SJCRH30 (cell line): ENCODE results near the gene SPATA31D4. TPM values are rescaled to one million over a fixed set of nuclear protein-coding genes. Genes with fewer than 3 reads are reported as not detected.
"Not testable (repeated sequence)": the region's sequence is repeated elsewhere in the genome, so short reads cannot be mapped to it uniquely, and the experiment has no call there.

Source experiments
- DNase-seq, 2 experiments: peaks; one replicate each; pipeline ENCODE4 v3.0.0-alpha.2; 2015 to 2020
- H3K27ac ChIP-seq: fragments of 250-450 bp; sonication (Bioruptor Pico); 2 replicates; pipeline ENCODE4 v1.5.1; 2020; ENCODE audit warnings: mild to moderate bottlenecking, moderate library complexity
- H3K27me3 ChIP-seq: fragments of 250-450 bp; sonication (Bioruptor Pico); 2 replicates; pipeline ENCODE4 v1.5.1; 2020; ENCODE audit warnings: mild to moderate bottlenecking, moderate library complexity
- H3K36me3 ChIP-seq: fragments of 250-450 bp; sonication (Bioruptor Pico); 2 replicates; pipeline ENCODE4 v1.5.1; 2020; ENCODE audit warnings: mild to moderate bottlenecking, moderate library complexity
- H3K4me1 ChIP-seq: fragments of 250-450 bp; sonication (Bioruptor Pico); 2 replicates; pipeline ENCODE4 v1.5.1; 2020; ENCODE audit warnings: mild to moderate bottlenecking, moderate library complexity
- H3K4me3 ChIP-seq: fragments of 250-450 bp; sonication (Bioruptor Pico); 2 replicates; pipeline ENCODE4 v1.5.1; 2020; ENCODE audit warnings: mild to moderate bottlenecking, moderate library complexity
- H3K9me3 ChIP-seq: fragments of 250-450 bp; sonication (Bioruptor Pico); replicated peaks from 2 replicates; pipeline ENCODE4 v1.5.1; 2020; ENCODE audit warnings: mild to moderate bottlenecking, moderate library complexity
- total RNA-seq: library from RNA; depleted of rRNA; stranded (reverse); fragments of >200 nt; shearing (Covaris generic); gene quantifications from 2 replicates; pipeline ENCODE4 v1.2.3, GENCODE V29; 2014; rRNA removed

The SPATA31D4 gene
- not detected in 2 replicates for total RNA-seq

- not testable (repeated sequence) for H3K4me3 ChIP-seq, H3K27me3 ChIP-seq, DNase-seq, H3K4me1 ChIP-seq, H3K27ac ChIP-seq, H3K9me3 ChIP-seq, H3K36me3 ChIP-seq
Observed at GRCh38 chr9:81928305-81928704, at the start of gene SPATA31D4. Gene SPATA31D4, plus strand, starts transcription at chr9:81928428. Its CDS starts 86 bp downstream, at chr9:81928514.

GRCh38 chr9:81878530-81878929 is 49.7 kb upstream of the SPATA31D4 start:
- Histone ChIP-seq H3K27me3 (no peaks in the 10 kb centered on the region), H3K36me3 (no peaks in the 10 kb centered on the region), H3K4me1 (no peaks in the 10 kb centered on the region), H3K27ac (no peak overlapping the region), H3K4me3 (no peak overlapping the region), H3K9me3 (no peaks in the 10 kb centered on the region)
- DNase-seq, result no peak

- no peak for DNase-seq
- no peak overlapping the region for H3K27ac ChIP-seq
- no peaks in the 10 kb centered on the region for H3K4me1 ChIP-seq
Observed at GRCh38 chr9:81879501-81879916, 48.7 kb upstream of the SPATA31D4 start.

GRCh38 chr9:81885602-81886001 is 42.6 kb upstream of the SPATA31D4 start:
- DNase-seq, result no peak
- Histone ChIP-seq H3K36me3 (no peaks in the 10 kb centered on the region), H3K9me3 (no peaks in the 10 kb centered on the region), H3K4me1 (no peaks in the 10 kb centered on the region), H3K4me3 (no peak overlapping the region), H3K27ac (no peak overlapping the region), H3K27me3 (no peaks in the 10 kb centered on the region)

More at GRCh38 chr9:81879501-81879916, 48.7 kb upstream of the SPATA31D4 start:
- no peak overlapping the region for H3K4me3 ChIP-seq
- H3K9me3 ChIP-seq, result no peaks in the 10 kb centered on the region
- H3K36me3 ChIP-seq, result no peaks in the 10 kb centered on the region
- H3K27me3 ChIP-seq, result no peaks in the 10 kb centered on the region

- H3K36me3 ChIP-seq, result no peaks in the 10 kb centered on the region
- no peak overlapping the region for H3K27ac ChIP-seq
- no peaks in the 10 kb centered on the region for H3K9me3 ChIP-seq
- no peaks in the 10 kb centered on the region for H3K27me3 ChIP-seq
- H3K4me1 ChIP-seq, result no peaks in the 10 kb centered on the region
- no peak for DNase-seq
- no peak overlapping the region for H3K4me3 ChIP-seq
Observed at GRCh38 chr9:81886665-81887064, 41.6 kb upstream of the SPATA31D4 start.

- Histone ChIP-seq H3K27ac (no peak overlapping the region), H3K9me3 (no peaks in the 10 kb centered on the region), H3K27me3 (no peaks in the 10 kb centered on the region), H3K4me1 (no peaks in the 10 kb centered on the region), H3K4me3 (no peak overlapping the region), H3K36me3 (no peaks in the 10 kb centered on the region)
- DNase-seq, result no peak
Observed at GRCh38 chr9:81890104-81890503, 38.1 kb upstream of the SPATA31D4 start.

GRCh38 chr9:81892440-81892839 is 35.8 kb upstream of the SPATA31D4 start:
- Histone ChIP-seq H3K4me3 (no peak overlapping the region), H3K9me3 (no peaks in the 10 kb centered on the region), H3K27me3 (no peaks in the 10 kb centered on the region), H3K36me3 (no peaks in the 10 kb centered on the region), H3K27ac (no peak overlapping the region), H3K4me1 (no peaks in the 10 kb centered on the region)
- DNase-seq, result no peak

- Histone ChIP-seq H3K27ac (no peak overlapping the region), H3K9me3 (no peaks in the 10 kb centered on the region)
- DNase-seq, result no peak
Observed at GRCh38 chr9:81893929-81894328, 34.3 kb upstream of the SPATA31D4 start.

GRCh38 chr9:81894891-81895290 is 33.3 kb upstream of the SPATA31D4 start:
- no peak for DNase-seq
- Histone ChIP-seq H3K4me3 (no peak overlapping the region), H3K27ac (no peak overlapping the region), H3K27me3 (no peaks in the 10 kb centered on the region), H3K4me1 (no peaks in the 10 kb centered on the region), H3K9me3 (no peaks in the 10 kb centered on the region), H3K36me3 (no peaks in the 10 kb centered on the region)

More at GRCh38 chr9:81893929-81894328, 34.3 kb upstream of the SPATA31D4 start:
- Histone ChIP-seq H3K4me3 (no peak overlapping the region), H3K27me3 (no peaks in the 10 kb centered on the region), H3K36me3 (no peaks in the 10 kb centered on the region), H3K4me1 (no peaks in the 10 kb centered on the region)

- Histone ChIP-seq H3K27ac (no peak overlapping the region), H3K4me3 (no peak overlapping the region), H3K27me3 (no peaks in the 10 kb centered on the region), H3K4me1 (0 out of 2 replicates have a peak, but pooled peaks cover 2% of the 10 kb centered on the region), H3K9me3 (no peaks in the 10 kb centered on the region), H3K36me3 (no peaks in the 10 kb centered on the region)
- DNase-seq, result no peak
Observed at GRCh38 chr9:81896070-81896469, 32.2 kb upstream of the SPATA31D4 start.

- Histone ChIP-seq H3K36me3 (no peaks in the 10 kb centered on the region), H3K27me3 (no peaks in the 10 kb centered on the region), H3K27ac (no peak overlapping the region), H3K9me3 (peaks cover 3% of the 10 kb centered on the region; the same call in 1 of the 2 replicates), H3K4me1 (peaks cover 3% of the 10 kb centered on the region; the same call in 1 of the 2 replicates), H3K4me3 (no peak overlapping the region)
- DNase-seq, result no peak
Observed at GRCh38 chr9:81898851-81899250, 29.4 kb upstream of the SPATA31D4 start.

- peaks cover 3% of the 10 kb centered on the region; the same call in 1 of the 2 replicates for H3K9me3 ChIP-seq
- DNase-seq, result no peak
- peaks cover 3% of the 10 kb centered on the region; the same call in 1 of the 2 replicates for H3K4me1 ChIP-seq
- H3K36me3 ChIP-seq, result no peaks in the 10 kb centered on the region
- H3K27ac ChIP-seq, result no peak overlapping the region
- H3K4me3 ChIP-seq, result no peak overlapping the region
- H3K27me3 ChIP-seq, result no peaks in the 10 kb centered on the region
Observed at GRCh38 chr9:81902196-81902595, 26.0 kb upstream of the SPATA31D4 start.

- peaks cover 3% of the 10 kb centered on the region; the same call in 1 of the 2 replicates for H3K4me1 ChIP-seq
- no peaks in the 10 kb centered on the region for H3K36me3 ChIP-seq
- H3K9me3 ChIP-seq, result peaks cover 3% of the 10 kb centered on the region; the same call in 1 of the 2 replicates
- no peaks in the 10 kb centered on the region for H3K27me3 ChIP-seq
- H3K4me3 ChIP-seq, result no peak overlapping the region
- peak; percentile 6 to 39 for DNase-seq
- no peak overlapping the region for H3K27ac ChIP-seq
Observed at GRCh38 chr9:81902626-81903025, 25.6 kb upstream of the SPATA31D4 start.

GRCh38 chr9:81906671-81907070 is 21.6 kb upstream of the SPATA31D4 start:
- no peak for DNase-seq
- Histone ChIP-seq H3K4me3 (no peak overlapping the region), H3K36me3 (no peaks in the 10 kb centered on the region), H3K27me3 (no peaks in the 10 kb centered on the region), H3K9me3 (peaks cover 10% of the 10 kb centered on the region; the same call in 1 of the 2 replicates), H3K27ac (no peak overlapping the region), H3K4me1 (peaks cover 6% of the 10 kb centered on the region)

GRCh38 chr9:81912135-81912534 is 16.1 kb upstream of the SPATA31D4 start:
- peaks cover 6% of the 10 kb centered on the region; the same call in 1 of the 2 replicates for H3K4me1 ChIP-seq
- no peaks in the 10 kb centered on the region for H3K36me3 ChIP-seq
- H3K27me3 ChIP-seq, result no peaks in the 10 kb centered on the region
- peaks cover 8% of the 10 kb centered on the region; the same call in 1 of the 2 replicates for H3K9me3 ChIP-seq
- no peak overlapping the region for H3K27ac ChIP-seq
- no peak for DNase-seq
- no peak overlapping the region for H3K4me3 ChIP-seq
